ENCODE measurements around the gene RPL31.

The RPL31 gene

GRCh38 chr2:100990166-100990565, 11.9 kb upstream of the RPL31 start:
- no peak for TF ChIP-seq CTCF (IDR thresholded peaks at IDR 0.05; ENCODE audit: low read depth, low read length)
- DNase-seq (ENCODE audit: low read depth, low spot score): no peak
- in situ Hi-C loops (cut with HindIII; ENCODE audit: low sequenced_read_pairs): no loop called here
- no peak overlapping the region for H3K4me3 ChIP-seq (ENCODE audit: low read depth, low read length)

- in situ Hi-C loops (cut with HindIII; ENCODE audit: low sequenced_read_pairs): no loop called here
- no peak for DNase-seq (ENCODE audit: low read depth, low spot score)
- no peak for TF ChIP-seq CTCF (IDR thresholded peaks at IDR 0.05; ENCODE audit: low read depth, low read length)
- no peak overlapping the region for H3K4me3 ChIP-seq (ENCODE audit: low read depth, low read length)
Measured at GRCh38 chr2:100990650-100991403, 11.3 kb upstream of the RPL31 start.

- in situ Hi-C loops (cut with HindIII; ENCODE audit: low sequenced_read_pairs): no loop called here
- TF ChIP-seq CTCF (IDR thresholded peaks at IDR 0.05; ENCODE audit: low read depth, low read length): no peak
- no peak overlapping the region for H3K4me3 ChIP-seq (ENCODE audit: low read depth, low read length)
- no peak for DNase-seq (ENCODE audit: low read depth, low spot score)
Measured at GRCh38 chr2:100991404-100991773, 10.7 kb upstream of the RPL31 start.

GRCh38 chr2:100992262-100992661, 9.8 kb upstream of the RPL31 start:
- in situ Hi-C loops (cut with HindIII; ENCODE audit: low sequenced_read_pairs): no loop called here
- no peak for DNase-seq (ENCODE audit: low read depth, low spot score)
- H3K4me3 ChIP-seq (ENCODE audit: low read depth, low read length): no peak overlapping the region
- no peak for TF ChIP-seq CTCF (IDR thresholded peaks at IDR 0.05; ENCODE audit: low read depth, low read length)

GRCh38 chr2:100993294-100993693, 8.8 kb upstream of the RPL31 start:
- DNase-seq (ENCODE audit: low read depth, low spot score): no peak
- TF ChIP-seq CTCF (IDR thresholded peaks at IDR 0.05; ENCODE audit: low read depth, low read length): no peak
- in situ Hi-C loops (cut with HindIII; ENCODE audit: low sequenced_read_pairs): no loop called here
- no peak overlapping the region for H3K4me3 ChIP-seq (ENCODE audit: low read depth, low read length)

GRCh38 chr2:100995309-100996075, 6.6 kb upstream of the RPL31 start:
- no peak for DNase-seq (ENCODE audit: low read depth, low spot score)
- TF ChIP-seq CTCF (IDR thresholded peaks at IDR 0.05; ENCODE audit: low read depth, low read length): no peak
- H3K4me3 ChIP-seq (ENCODE audit: low read depth, low read length): no peak overlapping the region
- in situ Hi-C loops (cut with HindIII; ENCODE audit: low sequenced_read_pairs): no loop called here

Data from astrocyte of the spinal cord (primary cell).